Endothelial cell of umbilical vein (primary cell): ENCODE results near the gene EPC2. TPM values are rescaled to one million over a fixed set of nuclear protein-coding genes. Genes with fewer than 3 reads are reported as not detected.

ENCODE experiments used
- BruUV-seq: library from RNA; stranded (reverse); fragments of 400-500 nt; replicated peaks from 2 replicates; lab custom pipeline; 2021; lab: Mats Ljungman, UMichigan
- CTCF ChIA-PET: fragments of 300-600, 350-600 bp; sonication (Branson Sonifier 250); formaldehyde crosslinking; loops from one replicate; lab custom pipeline; 2021; ENCODE audit warnings: antibody characterized with exemption, inconsistent platforms; lab: Charles Lee
- POLR2A ChIA-PET: fragments of 300-600, 350-600 bp; sonication (Branson Sonifier 250); formaldehyde crosslinking; loops from one replicate; lab custom pipeline; 2021; ENCODE audit warnings: antibody characterized with exemption, inconsistent platforms; lab: Charles Lee
- DNase-seq: peaks from one replicate; pipeline ENCODE4 v3.0.0-alpha.2; 2011; ENCODE audit warnings: low read depth, low spot score
- FAIRE-seq: peaks from 2 replicates; lab custom pipeline; 2011; peaks lifted over from hg19 to GRCh38; lab: Jason Lieb, UNC
- H2AFZ ChIP-seq: 2 replicates; pipeline ENCODE4 v1.6.0; 2012; ENCODE audit warnings: low read depth, low read length, control low read depth, inconsistent platforms
- H3K27ac ChIP-seq: 2 replicates; pipeline ENCODE4 v1.5.1; 2011; ENCODE audit warnings: low read depth, mild to moderate bottlenecking, control low read depth, low read length, moderate library complexity; ENCODE audit not compliant: insufficient read depth
- H3K27me3 ChIP-seq, 2 experiments: 2 replicates each; pipeline versions ENCODE4 v1.6.0 to v1.6.1; 2011; ENCODE audit warnings: low read length in 2 of 2, mixed read lengths in 1 of 2; ENCODE audit not compliant: control insufficient read depth in 2 of 2, insufficient read depth in 2 of 2
- H3K36me3 ChIP-seq, 2 experiments: 2 replicates in 1 of 2; 3 replicates in 1 of 2; pipeline ENCODE4 v1.5.1; 2011; ENCODE audit warnings: low read length in 2 of 2, mild to moderate bottlenecking in 1 of 2, moderate library complexity in 1 of 2; ENCODE audit not compliant: control insufficient read depth in 2 of 2, insufficient read depth in 2 of 2; ENCODE audit errors: extremely low read depth in 1 of 2
- H3K4me1 ChIP-seq: 3 replicates; pipeline ENCODE4 v1.5.1; 2011; ENCODE audit warnings: mild to moderate bottlenecking, low read length; ENCODE audit not compliant: control insufficient read depth, insufficient read depth; ENCODE audit errors: extremely low read depth
- H3K4me2 ChIP-seq: 2 replicates; pipeline ENCODE4 v1.6.1; 2011; ENCODE audit warnings: low read length, control low read depth, mixed read lengths; ENCODE audit not compliant: insufficient read depth
- H3K4me3 ChIP-seq, 3 experiments: fragments of 200-600 bp in 1 of 3; sonication (generic), shearing (Covaris generic) in 1 of 3; replicated peaks in 1 of 3; 2 replicates each; pipeline ENCODE4 v1.5.1; 2011 to 2016; ENCODE audit warnings: control low read depth in 3 of 3, low read length in 3 of 3, mild to moderate bottlenecking in 2 of 3, inconsistent platforms in 1 of 3, low read depth in 1 of 3, moderate library complexity in 1 of 3; ENCODE audit not compliant: insufficient read depth in 1 of 3
- H3K79me2 ChIP-seq: 2 replicates; pipeline ENCODE4 v1.6.0; 2012; ENCODE audit warnings: low read length, inconsistent platforms; ENCODE audit not compliant: control insufficient read depth, insufficient read depth
- H3K9ac ChIP-seq: replicated peaks from 2 replicates; pipeline ENCODE3; 2011; ENCODE audit warnings: low read length, control low read depth; ENCODE audit not compliant: insufficient read depth; ENCODE audit errors: extremely low read depth
- H3K9me1 ChIP-seq: replicated peaks from 3 replicates; pipeline ENCODE4 v1.6.0; 2011; ENCODE audit warnings: mild to moderate bottlenecking, low read length; ENCODE audit not compliant: control insufficient read depth, insufficient read depth; ENCODE audit errors: extremely low read depth
- H3K9me3 ChIP-seq: replicated peaks from 2 replicates; pipeline ENCODE4 v1.5.1; 2012; ENCODE audit warnings: low read length, inconsistent platforms; ENCODE audit not compliant: control insufficient read depth, insufficient read depth
- H4K20me1 ChIP-seq: replicated peaks from 2 replicates; pipeline ENCODE3; 2011; ENCODE audit warnings: mild to moderate bottlenecking, low read length; ENCODE audit not compliant: control insufficient read depth, insufficient read depth; ENCODE audit errors: extremely low read depth
- EZH2 ChIP-seq: IDR thresholded peaks from 2 replicates; pipeline ENCODE4 v1.6.1; 2012; ENCODE audit warnings: borderline replicate concordance, low read depth, mild to moderate bottlenecking, moderate library complexity, low read length, inconsistent platforms; ENCODE audit not compliant: severe bottlenecking
- FOS ChIP-seq: IDR thresholded peaks from 2 replicates; pipeline ENCODE4 v1.6.1; 2011; ENCODE audit warnings: mild to moderate bottlenecking, low read length, moderate library complexity, borderline replicate concordance; ENCODE audit not compliant: insufficient read depth
- GATA2 ChIP-seq: IDR thresholded peaks from 2 replicates; pipeline ENCODE4 v1.7.0; 2011; ENCODE audit warnings: low read depth, mild to moderate bottlenecking, moderate library complexity, mixed read lengths, low read length; ENCODE audit not compliant: insufficient read length, insufficient read depth
- JUN ChIP-seq: IDR thresholded peaks from 2 replicates; pipeline ENCODE4 v1.6.1; 2011; ENCODE audit warnings: borderline replicate concordance, low read depth; ENCODE audit not compliant: insufficient read length, insufficient read depth
- MAX ChIP-seq: IDR thresholded peaks from 2 replicates; pipeline ENCODE4 v1.6.1; 2011; ENCODE audit not compliant: insufficient read depth, insufficient read length
- MYC ChIP-seq: IDR thresholded peaks from one replicate; pipeline ENCODE4 v1.6.1; 2011; ENCODE audit warnings: mild to moderate bottlenecking, low read depth, low read length
- POLR2A ChIP-seq: IDR thresholded peaks from 2 replicates; pipeline ENCODE4 v1.6.1; 2012; ENCODE audit warnings: low read depth, mild to moderate bottlenecking, control low read depth, low read length
- dilution Hi-C: fragments of 300-500 bp; cut with MboI; formaldehyde crosslinking; loops from one replicate; pipeline ENCODE4 v1.15.0; 2019; ENCODE audit warnings: low sequenced_read_pairs; ENCODE audit not compliant: extremely low pct_ligation_motif_present
- intact Hi-C: fragments of 100-400 bp; cut with micrococcal nuclease; formaldehyde crosslinking; loops from one replicate; pipeline ENCODE4 v1.10.0; 2022
- polyA plus RNA-seq, 4 experiments: library from polyadenylated mRNA; depleted of rRNA in 3 of 4; stranded (reverse) in 3 of 4; unstranded in 1 of 4; fragments of >200 nt; gene quantifications; 2 replicates each; pipeline versions ENCODE4 v1.2.1 to v1.2.3, GENCODE V29; 2011 to 2012; ENCODE audit warnings: missing spikeins in 1 of 4
- total RNA-seq: library from RNA; stranded (reverse); gene quantifications from 2 replicates; pipeline ENCODE4 v1.2.3, GENCODE V29; 2021
- TF ChIP-seq, protein P1 (sequence below), 2 donors: IDR thresholded peaks; 1 replicate in 1 of 2; 2 replicates in 1 of 2; pipeline ENCODE4 v1.5.1; 2011; ENCODE audit warnings: low read length in 2 of 2, mild to moderate bottlenecking in 2 of 2, moderate library complexity in 2 of 2, control low read depth in 1 of 2, inconsistent platforms in 1 of 2, low read depth in 1 of 2; ENCODE audit not compliant: insufficient read depth in 1 of 2; ENCODE audit errors: extremely low read depth in 1 of 2

The EPC2 gene
- total and polyA plus RNA-seq, 2 donors (not counting 3 experiments of a cell fraction or from before 2014, with no cell fraction given): 15.1 to 25.2 TPM

GRCh38 chr2:148737742-148738141 is 93.2 kb downstream of the EPC2 start:
- H2AFZ ChIP-seq: no peak overlapping the region
- POLR2A ChIA-PET: no interaction called here

More at GRCh38 chr2:148737742-148738141, 93.2 kb downstream of the EPC2 start:
- Histone ChIP-seq H3K9ac (no peak overlapping the region), H3K9me1 (no peaks in the 10 kb centered on the region), H3K79me2 (peaks cover 6% of the 10 kb centered on the region), H3K4me1 (no peaks in the 10 kb centered on the region), H3K4me3 (no peak overlapping the region), H4K20me1 (peaks cover 11% of the 10 kb centered on the region), H3K27me3 (no peaks in the 10 kb centered on the region), H3K9me3 (no peaks in the 10 kb centered on the region), H3K36me3 (no peaks in the 10 kb centered on the region), H3K4me2 (no peak overlapping the region), H3K27ac (no peak overlapping the region)
- dilution Hi-C loops (no loop called here), intact Hi-C loops (no loop called here)
- BruUV-seq: no TSS peak
- no peak for FAIRE-seq
- TF ChIP-seq FOS (no peak), JUN (no peak), EZH2 (no peak), GATA2 (no peak), MYC (no peak), MAX (no peak), POLR2A (no peak)
- TF ChIP-seq, protein P1, sequence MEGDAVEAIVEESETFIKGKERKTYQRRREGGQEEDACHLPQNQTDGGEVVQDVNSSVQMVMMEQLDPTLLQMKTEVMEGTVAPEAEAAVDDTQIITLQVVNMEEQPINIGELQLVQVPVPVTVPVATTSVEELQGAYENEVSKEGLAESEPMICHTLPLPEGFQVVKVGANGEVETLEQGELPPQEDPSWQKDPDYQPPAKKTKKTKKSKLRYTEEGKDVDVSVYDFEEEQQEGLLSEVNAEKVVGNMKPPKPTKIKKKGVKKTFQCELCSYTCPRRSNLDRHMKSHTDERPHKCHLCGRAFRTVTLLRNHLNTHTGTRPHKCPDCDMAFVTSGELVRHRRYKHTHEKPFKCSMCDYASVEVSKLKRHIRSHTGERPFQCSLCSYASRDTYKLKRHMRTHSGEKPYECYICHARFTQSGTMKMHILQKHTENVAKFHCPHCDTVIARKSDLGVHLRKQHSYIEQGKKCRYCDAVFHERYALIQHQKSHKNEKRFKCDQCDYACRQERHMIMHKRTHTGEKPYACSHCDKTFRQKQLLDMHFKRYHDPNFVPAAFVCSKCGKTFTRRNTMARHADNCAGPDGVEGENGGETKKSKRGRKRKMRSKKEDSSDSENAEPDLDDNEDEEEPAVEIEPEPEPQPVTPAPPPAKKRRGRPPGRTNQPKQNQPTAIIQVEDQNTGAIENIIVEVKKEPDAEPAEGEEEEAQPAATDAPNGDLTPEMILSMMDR (IDR thresholded peaks at IDR 0.05; ENCODE audit: extremely low read depth in 1 of 2, insufficient read depth in 1 of 2, low read depth in 1 of 2, low read length in 2 of 2): no peak
- CTCF ChIA-PET: no interaction called here
- DNase-seq: no peak
